GM18907 (cell line): ENCODE results near the gene MYH10.

ENCODE experiments used
- ATAC-seq: cut with Tn5 transposase; IDR thresholded peaks from one replicate; pipeline ENCODE4 v1.9.1; 2021; ENCODE audit warnings: mild to moderate bottlenecking, moderate library complexity; ENCODE audit not compliant: unreplicated experiment

The MYH10 gene

DNA sequence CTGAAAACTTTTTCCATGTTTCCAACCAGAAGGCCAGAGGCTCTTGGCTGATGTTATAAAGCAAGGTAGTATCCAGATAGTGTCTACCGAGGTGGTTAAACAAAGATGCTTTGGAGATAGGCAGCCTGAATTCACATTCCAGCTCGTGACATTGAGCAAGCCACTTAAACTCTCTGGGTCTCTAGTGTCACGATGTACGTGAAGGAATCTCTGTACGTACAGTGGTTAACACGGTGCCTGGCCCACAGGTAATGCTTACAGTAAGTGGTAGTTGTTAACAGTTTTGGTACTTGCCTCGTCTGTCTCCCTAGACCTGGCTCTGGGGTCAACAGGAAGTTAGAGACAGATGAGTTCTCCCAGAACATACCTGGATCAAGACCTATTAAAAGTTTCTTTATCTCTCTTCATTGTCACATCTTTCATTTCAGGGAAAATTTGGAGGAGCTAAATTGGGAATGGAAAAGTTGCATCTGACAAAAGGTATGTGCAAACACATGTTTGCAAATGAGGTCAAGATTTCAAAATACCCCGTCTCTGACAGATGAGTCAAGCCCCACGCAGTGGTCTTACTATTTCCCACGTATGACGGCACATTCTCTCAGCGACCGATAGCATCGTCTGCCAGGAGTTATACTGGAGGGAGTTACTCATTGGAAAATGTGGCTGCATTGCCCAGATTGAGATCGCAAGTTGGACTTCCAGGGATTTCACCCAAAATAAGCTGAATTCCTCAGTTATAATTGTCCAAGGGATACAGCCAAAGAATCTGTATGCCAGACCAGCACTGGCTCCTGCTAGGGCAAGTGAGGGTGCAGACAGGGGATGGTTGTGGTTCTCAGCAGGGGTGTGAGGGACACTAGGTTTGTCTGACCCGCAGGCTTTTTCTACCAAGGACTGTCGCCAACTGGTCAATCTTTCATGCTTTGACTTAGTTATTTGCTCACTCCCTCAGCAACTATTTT is 18.9 kb upstream of the MYH10 start:
- no peak for ATAC-seq

DNA sequence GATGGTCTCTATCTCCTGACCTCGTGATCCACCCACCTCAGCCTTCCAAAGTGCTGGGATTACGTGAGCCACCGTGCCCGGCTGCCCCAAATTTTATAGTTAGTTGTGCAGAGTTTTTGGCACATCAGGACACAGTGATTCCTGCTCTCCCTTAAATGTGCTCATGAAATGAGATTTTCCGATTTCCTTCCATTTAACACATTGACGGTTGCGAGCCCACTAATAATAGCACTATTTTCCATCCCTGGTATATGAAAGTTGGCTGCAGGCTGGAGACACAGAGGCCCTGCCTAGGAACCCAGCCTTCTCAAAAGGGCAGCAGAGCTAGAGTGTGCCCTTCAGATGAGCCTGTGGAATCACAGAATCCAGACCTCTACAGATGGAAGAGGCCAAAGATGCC is 17.4 kb upstream of the MYH10 start:
- ATAC-seq, result no peak

DNA sequence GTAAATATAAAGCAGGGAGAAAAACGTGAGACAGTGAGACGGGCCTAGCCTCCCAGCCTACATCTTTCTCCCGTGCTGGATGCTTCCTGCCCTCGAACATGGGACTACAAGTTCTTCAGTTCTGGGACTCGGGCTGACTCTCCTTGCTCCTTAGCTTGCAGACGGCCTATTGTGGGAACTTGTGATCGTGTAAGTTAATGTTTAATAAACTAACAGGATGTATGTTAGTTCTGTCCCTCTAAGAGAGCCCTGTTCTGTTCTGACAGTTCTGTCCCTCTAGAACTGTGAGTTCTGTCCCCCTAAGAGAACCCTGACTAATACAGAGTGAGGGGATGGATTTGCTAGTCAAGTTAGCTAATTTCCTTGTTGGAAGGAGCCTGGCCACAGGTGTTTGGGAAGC is 16.7 kb upstream of the MYH10 start:
- ATAC-seq, result no peak

DNA sequence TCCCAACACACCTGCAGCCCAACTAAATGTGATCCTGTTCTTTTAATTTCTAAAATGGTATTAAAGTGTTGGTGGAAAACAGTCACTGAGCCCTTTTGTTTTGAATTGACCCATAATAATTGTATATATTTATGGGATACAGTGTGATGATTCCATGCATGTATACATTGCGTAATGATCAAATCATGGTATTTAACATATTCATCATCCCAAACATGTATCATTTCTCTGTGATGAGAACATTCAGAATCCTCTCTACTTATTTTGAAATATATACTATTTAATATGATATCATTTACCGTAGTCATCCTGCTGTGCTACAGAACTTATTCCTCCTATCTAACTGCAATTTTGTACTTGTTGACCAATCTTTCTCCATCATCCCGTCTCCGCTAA is 14.0 kb upstream of the MYH10 start:
- ATAC-seq, result no peak

DNA sequence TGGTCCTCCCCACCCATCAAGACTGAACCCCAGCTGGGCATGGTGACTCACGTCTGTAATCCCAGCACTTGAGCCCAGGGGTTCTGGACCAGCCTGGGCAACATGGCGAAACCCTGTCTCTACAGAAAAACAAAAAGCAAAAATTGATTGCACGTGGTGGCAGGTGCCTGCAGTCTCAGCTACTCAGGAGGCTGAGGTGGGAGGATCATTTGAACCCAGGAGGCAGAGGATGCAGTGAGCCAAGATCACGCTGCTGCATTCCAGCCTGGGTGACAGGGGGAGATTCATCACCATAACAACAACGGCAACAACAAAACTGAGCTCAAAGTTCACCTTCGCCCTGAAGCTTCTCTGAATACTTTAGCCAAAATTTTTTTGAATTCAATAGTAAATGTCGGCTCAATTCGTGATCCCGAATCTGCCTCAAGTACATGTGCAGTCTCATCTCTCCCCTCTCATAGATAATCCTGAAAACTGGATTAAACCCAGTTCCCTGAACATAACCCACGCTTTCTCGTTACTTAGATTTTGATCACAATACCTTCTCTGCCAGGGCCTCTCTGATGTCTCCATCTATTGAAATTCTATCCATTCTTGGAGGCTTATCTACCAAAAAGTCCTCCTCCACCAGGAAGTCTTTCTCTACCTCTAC is 13.5 kb upstream of the MYH10 start:
- ATAC-seq, result no peak

DNA sequence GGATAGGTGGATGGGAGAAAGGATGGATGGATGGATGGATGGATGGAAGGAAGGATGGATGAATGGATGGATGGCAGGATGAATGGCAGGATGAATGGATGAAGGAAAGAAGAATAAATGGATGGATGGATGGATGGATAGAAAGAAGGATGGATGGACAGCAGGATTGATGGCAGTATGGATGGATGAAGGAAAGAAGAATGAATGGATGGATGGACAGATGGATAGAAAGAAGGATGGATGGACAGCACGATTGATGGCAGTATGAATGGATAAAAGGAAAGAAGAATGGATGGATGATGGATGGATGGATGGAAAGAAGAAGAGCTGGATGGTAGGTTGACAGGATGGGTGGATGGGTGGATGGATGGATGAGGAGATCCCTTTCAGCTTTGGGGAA is 9.2 kb upstream of the MYH10 start:
- no peak for ATAC-seq

DNA sequence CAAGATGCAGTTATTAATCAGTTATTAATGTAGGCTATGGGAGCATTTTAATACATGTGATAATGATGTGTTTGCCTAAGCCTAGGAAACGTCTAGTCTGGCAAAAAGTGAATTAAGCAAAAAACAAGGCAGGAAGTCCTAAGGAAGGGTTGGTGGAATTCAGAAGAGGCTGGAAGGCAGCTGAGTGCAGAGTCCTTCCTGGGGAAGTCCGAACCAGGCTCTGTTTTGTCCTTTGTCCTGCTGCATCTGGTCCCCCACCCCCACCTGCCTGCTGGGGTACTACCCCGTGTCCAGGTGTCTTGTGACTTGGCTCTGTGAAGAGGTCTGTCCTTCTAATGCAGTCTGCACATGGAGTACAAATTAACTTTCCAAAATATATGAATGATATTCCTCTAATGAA is 1.5 kb upstream of the MYH10 start:
- no peak for ATAC-seq

DNA sequence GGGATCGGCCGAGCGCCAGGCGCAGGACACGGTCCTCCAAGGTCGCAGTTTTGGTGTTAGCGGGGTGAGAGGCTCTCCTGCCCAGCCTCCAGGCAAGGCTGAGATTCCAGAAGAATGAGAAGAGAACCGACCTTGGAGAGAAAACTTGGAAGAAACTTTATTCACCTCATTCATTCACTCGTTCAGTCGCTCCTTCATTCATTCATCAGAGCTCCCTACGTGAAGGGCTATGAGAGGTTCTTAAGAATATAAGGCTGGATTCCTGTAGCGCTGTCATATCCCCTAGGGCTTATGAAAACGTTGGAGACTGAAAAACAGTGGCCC is 991 bp upstream of the MYH10 start:
- no peak for ATAC-seq

DNA sequence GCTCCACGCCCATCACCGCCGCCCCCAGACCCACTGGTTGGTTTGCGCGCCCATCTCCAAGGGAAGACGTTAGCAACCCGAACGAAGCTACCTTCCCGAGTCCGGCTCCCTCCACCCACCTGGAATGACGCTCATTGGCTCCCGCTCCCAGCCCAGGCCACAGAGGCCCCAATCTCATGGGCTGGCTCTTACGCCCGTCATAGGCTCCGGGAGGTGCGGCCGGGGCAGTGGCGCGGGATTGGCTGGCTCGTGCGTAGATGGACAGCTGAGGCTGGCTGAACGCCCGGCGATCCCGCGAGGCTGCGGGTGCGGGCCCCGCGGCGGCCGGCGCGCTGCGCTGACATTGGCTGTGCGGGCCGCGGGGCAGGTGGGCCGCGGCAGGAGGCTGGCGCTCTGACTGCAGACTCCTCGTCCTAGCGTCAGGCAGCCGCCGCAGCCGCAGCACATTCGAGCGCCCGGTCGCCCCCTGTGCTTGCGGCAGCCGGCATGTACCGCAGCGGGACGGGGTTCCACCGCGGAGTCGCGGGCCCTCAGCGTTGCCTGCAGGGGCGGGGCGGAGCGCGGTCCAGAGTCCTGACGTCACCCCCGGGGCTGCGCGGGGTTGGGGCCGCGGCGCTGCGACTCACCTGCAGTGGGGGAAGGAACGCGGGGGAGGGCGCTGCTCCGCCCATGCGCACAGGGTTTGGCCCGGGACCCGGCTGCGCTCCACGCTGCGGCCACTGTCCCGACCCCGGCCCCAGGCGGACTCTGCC is 453 bp upstream of the MYH10 start:
- peak; percentile 96 for ATAC-seq

DNA sequence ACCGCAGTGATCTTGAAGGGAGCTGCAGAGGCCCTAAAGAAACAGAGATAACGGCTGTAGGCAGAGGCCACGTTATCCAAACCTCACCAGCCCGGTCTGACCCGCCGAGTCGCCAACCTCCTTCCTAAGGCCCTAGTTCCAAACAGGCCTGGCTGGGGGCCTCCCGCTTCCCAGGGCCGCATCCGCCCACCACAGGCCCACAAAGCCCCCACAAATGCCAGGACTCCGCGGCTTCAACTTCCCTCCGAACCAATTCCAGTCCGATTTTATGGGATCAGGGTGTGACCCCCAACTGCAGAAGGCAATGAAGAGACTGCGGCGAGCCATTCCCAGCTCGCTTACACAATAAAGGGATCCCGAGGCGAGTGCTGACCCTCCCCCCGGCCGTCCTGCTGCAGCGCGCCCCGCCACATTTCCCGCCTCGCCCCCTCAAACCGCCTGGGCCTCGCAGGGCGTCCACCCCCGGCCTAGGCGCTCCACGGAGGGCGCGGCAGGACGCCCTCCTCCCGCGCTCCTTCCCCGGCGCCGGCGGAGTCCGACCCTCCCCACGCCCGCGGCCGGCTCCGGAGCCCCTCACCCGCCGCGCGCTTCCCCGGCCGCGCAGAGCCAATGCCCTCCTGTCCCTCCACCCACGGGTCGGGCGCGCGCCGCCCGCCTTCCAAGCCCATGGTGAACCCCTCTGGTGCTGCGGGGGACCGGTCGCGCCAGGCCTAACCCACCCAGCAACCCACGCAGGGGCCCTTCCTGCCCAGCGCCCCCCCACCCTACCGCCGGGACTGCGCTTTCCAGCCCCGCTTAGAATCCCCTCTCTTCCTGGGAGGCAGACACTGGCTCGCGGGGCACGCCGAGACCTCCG is 926 bp downstream of the MYH10 start:
- no peak for ATAC-seq

DNA sequence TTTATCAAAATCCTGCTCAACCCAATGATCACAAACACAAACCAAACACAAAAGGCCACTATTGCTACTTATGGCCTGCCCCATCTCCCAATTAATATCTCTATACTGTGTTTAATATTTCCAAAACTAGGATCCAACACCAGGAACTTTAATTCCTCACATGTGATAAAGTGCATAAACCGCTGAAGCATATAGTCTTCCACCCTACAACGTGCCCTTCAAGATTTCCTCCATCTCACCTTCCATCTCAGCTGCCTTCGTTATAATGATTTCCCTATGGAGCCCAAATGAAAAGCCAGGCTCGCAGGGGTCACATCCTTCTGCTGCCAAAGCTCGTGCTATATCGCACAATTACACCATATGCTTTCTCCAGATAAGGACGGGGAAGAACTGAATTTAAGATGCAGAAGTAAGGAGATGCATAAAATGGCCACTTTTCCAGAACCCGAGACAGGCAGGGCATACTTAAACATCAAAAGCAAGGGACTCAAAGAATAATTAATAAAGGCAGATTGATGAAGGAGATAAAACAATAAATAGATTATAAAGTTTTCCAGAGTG is 1.8 kb downstream of the MYH10 start:
- no peak for ATAC-seq

DNA sequence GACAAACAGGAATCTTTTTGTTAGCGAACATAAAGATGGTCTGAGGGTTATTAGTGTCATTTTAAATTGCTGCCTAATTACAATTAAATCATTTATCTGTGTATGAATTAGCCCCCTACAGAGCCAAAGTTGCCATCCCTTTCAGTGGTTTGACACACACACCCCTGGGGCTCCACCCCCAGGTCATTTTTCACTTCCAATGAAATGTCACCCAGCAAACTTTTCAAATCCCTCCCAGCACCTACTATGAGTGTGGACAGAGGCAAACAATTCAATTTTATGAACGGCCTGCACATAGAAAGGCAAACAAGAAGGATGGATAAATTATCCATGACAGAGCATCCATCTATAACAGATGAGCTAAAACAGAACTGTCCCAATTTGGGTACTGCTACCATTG is 2.4 kb downstream of the MYH10 start:
- ATAC-seq, result no peak

DNA sequence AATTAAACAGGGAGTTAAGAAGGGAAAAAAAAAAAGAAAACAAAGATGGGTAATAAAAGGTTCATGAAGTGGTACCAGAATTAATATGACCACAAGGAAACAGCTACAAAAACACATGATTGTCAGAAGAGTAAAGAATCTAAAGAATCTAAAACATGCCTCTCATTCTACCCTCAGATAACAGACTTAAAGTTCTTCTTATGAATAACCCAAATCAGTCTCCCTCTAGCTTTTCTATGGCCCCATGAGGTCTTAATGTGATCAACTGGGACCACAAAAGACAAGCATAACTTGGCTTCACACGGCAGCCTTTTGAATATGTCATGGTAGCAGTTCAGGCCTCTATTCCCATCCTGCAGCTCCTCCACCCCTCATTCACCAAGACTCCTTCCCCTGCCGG is 6.9 kb downstream of the MYH10 start:
- ATAC-seq, result no peak

DNA sequence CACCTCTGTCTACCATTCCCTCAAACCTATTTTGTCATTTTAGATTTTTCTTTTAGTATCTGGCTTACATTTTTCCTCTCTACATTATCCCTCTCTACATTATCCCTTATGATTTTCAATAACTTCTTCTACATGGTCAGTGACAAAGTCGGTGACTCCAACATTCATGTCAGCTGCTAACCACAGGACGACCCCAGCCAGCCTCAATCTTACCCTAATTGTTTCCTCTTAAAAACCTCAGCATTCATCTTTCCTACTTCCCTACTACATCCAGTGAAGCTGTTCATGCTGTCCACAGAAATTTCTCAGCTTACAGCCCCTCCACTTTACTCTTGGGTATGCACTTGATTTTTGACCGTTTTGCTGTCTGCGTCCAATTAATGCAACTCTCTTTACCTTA is 8.3 kb downstream of the MYH10 start:
- ATAC-seq, result no peak

DNA sequence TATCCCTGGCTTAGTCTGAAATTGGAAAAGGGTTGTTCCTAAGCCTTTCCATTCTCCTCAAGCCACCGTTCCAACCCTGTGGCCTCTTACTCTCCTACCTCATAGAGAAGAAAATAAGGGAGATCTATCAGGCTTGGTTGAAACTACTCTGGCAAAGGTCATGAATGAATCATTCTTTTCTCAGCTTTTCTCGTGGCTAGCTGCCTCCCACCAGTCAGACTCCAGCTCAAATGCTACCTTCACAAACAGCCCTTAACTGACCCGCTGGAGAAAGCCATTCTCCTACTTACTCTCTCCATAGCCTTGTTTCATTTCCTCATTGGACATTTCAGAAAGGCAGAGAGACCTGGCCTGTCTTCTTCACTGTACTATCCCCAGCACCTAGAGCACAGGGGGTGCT is 8.9 kb downstream of the MYH10 start:
- ATAC-seq, result no peak

DNA sequence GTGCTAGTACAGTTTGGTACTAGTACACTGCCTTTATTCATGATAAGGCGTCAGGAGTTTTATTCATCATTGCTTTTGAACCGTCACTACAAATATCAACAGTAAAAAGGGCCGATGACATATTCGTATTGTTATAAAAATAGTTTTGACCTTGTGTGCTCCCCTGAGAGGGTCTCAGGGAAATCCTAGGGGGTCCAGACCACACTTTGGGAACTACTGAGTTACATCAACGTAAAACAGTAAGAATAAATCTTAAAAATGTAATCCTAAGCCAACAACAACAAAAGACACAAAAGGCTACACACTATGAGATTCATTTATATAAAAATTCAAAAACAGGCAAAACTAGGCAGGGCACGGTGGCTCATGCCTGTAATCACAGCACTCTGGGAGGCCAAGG is 11.2 kb downstream of the MYH10 start:
- no peak for ATAC-seq

DNA sequence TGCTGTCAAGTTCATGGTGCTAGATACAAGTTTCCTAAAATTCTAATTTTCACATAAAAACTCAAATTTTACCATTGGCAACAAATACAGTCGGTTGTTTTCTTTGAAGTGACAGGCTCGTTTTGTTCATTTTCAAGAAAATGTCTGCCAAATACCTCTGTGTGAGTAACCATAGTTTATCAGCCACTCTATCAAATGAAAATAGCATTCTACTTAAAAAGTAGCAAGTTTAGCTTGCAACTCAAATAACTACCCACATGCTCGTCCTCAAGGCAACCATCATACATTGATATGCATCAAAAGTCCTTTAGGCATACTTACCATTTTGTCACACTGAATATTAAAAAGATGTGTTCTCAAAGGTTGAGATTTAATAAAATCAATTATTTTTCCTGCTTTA is 11.7 kb downstream of the MYH10 start:
- ATAC-seq, result no peak

DNA sequence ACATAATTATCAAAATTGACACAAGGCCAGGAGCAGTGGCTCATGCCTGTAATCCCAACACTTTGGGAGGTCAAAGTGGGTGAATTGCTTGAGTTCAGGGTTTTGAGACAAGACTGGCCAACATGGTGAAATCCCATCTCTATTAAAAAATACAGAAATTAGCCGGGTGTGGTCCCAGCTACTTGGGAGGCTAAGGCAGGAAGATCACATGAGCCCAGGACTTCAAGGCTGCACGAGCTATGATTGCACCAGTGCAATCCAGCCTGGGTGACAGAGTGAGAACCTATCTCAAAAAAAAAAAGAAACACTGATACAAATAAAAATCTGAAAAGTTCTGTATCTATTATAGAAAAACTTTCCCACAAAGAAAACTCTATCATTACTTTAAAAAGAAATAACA is 15.5 kb downstream of the MYH10 start:
- no peak for ATAC-seq

DNA sequence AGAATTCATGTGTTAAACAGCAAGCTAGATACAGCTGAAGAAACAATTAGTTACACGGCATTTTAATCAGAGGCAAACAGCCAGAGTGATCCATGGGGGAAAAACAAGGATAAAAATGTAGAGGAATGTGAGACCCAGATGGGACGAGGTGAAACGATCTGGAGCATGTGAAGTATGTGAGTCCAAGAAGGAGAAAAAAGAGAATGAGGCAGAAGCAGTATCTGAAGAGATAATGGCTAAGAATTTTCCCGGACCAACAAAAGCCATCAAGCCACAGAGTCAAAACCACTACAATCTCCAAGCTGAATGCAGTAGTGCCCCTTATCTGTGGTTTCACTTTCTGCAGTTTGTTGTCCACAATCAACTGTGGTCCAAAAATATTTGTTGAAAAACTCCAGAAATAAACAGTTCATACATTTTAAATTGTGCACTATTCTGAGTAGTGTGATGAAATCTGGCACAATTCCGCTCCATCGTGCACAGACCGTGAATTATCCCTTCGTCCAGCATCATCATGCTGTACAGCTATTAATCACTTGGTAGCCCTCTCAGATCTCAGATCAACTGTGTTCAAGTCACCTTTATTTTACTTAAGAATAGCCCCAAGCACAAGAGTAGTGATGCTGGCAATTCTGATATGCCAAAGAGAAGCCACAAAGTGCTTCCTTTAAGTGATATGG is 18.8 kb downstream of the MYH10 start:
- ATAC-seq, result no peak

DNA sequence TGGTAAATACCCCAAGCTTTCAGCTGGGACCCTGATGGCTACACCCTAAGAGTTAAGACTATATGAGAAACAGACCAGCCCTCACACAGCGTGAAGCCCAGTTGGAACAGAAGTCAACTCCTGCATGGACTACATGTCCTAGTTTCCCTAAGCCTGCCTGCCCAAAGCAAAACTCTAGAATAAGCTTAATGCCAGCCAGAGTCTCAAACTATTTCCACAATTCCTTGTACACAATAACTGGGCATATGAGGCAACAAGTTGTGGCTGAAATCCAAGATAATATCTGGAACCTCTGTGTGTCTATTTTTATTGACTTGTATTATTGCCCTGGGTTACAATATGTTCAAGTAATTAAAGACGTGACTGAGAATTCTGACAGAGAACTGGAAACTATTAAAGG is 19.4 kb downstream of the MYH10 start:
- no peak for ATAC-seq
